Natural killer cell treated with Interleukin-12 subunit alpha and Interleukin-12 subunit beta and Interleukin-15 and Interleukin-18, amount 100 ng/mL, for 72 hours (primary cell): Measurements from ENCODE around the gene ELFN2. TPM values are rescaled to one million over a fixed set of nuclear protein-coding genes. Genes with fewer than 3 reads are reported as not detected.

Experiments
- ATAC-seq, 2 donors: fragments of 150-1000 bp; cut with Tn5 transposase in 1 of 2; sonication (Bioruptor Pico), chemical (Tn5 transposase) in 1 of 2; 2 replicates each; pipeline ENCODE4 v1.10.0; 2021
- DNase-seq: peaks from one replicate; pipeline ENCODE4 v3.0.0; 2022; ENCODE audit warnings: low spot score
- H3K27ac Mint-ChIP-seq, 2 donors: 1 replicate in 1 of 2; 2 replicates in 1 of 2; pipeline ENCODE4 v1.8.0; 2022; ENCODE audit warnings: mixed read lengths in 2 of 2, mild to moderate bottlenecking in 1 of 2, moderate library complexity in 1 of 2
- H3K27me3 Mint-ChIP-seq, 2 donors: 1 replicate in 1 of 2; 2 replicates in 1 of 2; pipeline ENCODE4 v1.8.0; 2022; ENCODE audit warnings: mixed read lengths in 2 of 2
- H3K36me3 Mint-ChIP-seq: one replicate; pipeline ENCODE4 v1.8.0; 2022; ENCODE audit warnings: mixed read lengths
- H3K4me1 Mint-ChIP-seq, 2 donors: 1 replicate in 1 of 2; 2 replicates in 1 of 2; pipeline ENCODE4 v1.8.0; 2022; ENCODE audit warnings: low read depth in 2 of 2, mixed read lengths in 2 of 2, mild to moderate bottlenecking in 1 of 2
- H3K4me3 Mint-ChIP-seq: one replicate; pipeline ENCODE4 v1.8.0; 2022; ENCODE audit warnings: mixed read lengths
- H3K9me3 Mint-ChIP-seq: 2 replicates; pipeline ENCODE4 v1.8.0; 2022; ENCODE audit warnings: mixed read lengths
- total RNA-seq, 2 donors: library from RNA; stranded (reverse); gene quantifications; one replicate each; pipeline ENCODE4 v1.2.3, GENCODE V29; 2022

ELFN2 gene
- total RNA-seq, 2 donors from 2014 or later, result 0.40 TPM; not detected in 1

DNA sequence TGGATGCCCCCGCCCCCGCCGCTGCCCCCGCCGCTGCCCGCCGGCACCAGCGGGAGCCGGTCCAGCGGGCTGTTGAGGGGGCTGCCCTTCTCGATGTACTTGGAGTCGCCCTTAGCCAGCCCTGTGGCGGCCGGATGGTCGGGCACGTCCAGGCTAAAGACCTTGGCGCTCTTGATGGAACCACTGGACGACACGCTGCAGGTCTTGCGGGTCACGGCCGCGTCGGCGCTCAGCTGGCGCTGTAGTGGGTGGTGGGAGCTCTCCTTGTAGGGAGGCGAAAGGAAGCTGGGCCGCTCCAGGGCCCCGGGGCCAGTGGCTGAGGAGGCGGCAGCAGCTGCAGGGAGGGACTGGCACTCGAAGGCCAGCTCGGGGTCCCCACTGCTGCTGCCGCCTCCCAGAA lies 53.8 kb downstream of the ELFN2 start:
- ATAC-seq (no peak), DNase-seq (no peak)
- Mint-ChIP-seq H3K27ac (no peak overlapping the region), H3K4me3 (no peak overlapping the region), H3K4me1 (no peaks in the 10 kb centered on the region), H3K36me3 (no peaks in the 10 kb centered on the region), H3K27me3 (peaks cover 0 to 10% of the 10 kb centered on the region in 2 donors), H3K9me3 (no peaks in the 10 kb centered on the region)

DNA sequence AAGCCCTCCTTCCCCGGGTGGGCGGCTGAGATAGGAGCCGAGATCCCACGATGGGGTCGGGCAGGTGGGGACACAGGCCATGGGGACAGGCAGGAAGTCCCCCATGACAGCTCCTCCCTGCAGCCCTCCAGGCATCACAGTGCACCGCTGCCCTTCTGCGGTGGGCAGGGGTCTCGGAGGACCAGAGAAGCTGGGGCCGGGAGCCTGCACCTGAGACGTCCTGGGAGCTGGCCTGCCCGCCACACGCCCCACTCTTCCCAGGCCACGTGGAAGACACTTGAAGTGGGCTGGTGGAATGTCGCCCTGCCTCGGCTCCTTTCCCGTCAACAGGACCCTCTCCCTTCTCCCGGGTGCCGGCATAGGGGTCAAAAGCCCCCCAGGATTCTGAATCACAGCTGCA lies 55.4 kb downstream of the ELFN2 start:
- DNase-seq (no peak), ATAC-seq (no peak)
- Mint-ChIP-seq H3K9me3 (no peaks in the 10 kb centered on the region), H3K27me3 (peaks cover 0 to 10% of the 10 kb centered on the region in 2 donors), H3K4me1 (no peaks in the 10 kb centered on the region), H3K4me3 (no peak overlapping the region), H3K27ac (no peak overlapping the region), H3K36me3 (no peaks in the 10 kb centered on the region)

- H3K36me3 Mint-ChIP-seq, result no peaks in the 10 kb centered on the region
- no peak for ATAC-seq
- H3K4me3 Mint-ChIP-seq, result no peak overlapping the region
- DNase-seq, result no peak
- no peaks in the 10 kb centered on the region for H3K9me3 Mint-ChIP-seq
- H3K4me1 Mint-ChIP-seq, result no peaks in the 10 kb centered on the region
- H3K27me3 Mint-ChIP-seq, result peaks cover 0 to 7% of the 10 kb centered on the region in 2 donors
- H3K27ac Mint-ChIP-seq, result no peak overlapping the region
Observed at GRCh38 chr22:37371491-37371890, 55.8 kb downstream of the ELFN2 start.

GRCh38 chr22:37370306-37370979 lies 56.8 kb downstream of the ELFN2 start:
- Mint-ChIP-seq H3K27me3 (peaks cover 0 to 3% of the 10 kb centered on the region in 2 donors), H3K4me3 (no peak overlapping the region), H3K9me3 (no peaks in the 10 kb centered on the region), H3K27ac (no peak overlapping the region), H3K36me3 (no peaks in the 10 kb centered on the region), H3K4me1 (no peaks in the 10 kb centered on the region)
- ATAC-seq (no peak), DNase-seq (no peak)

DNA sequence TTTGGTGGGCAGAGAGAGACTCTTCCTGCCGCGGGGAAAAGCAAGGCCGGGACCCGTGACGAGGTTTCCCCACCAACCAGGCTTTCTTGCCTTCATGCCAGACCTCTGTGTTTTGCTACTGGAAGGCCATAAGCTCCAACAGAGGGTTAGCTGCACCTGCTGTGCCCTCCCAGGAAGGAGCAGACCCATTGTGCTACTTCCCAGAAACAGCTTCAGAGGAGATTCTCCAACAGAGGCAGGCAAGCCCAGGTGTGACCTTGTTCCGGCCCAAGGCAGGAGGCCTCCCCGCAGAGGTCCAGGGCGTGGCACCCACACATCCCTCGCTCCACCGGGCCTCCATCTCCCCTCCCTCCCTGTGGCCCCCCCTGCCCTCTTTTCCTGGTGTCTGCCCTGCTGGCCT lies 57.8 kb downstream of the ELFN2 start:
- Mint-ChIP-seq H3K36me3 (no peaks in the 10 kb centered on the region), H3K9me3 (no peaks in the 10 kb centered on the region), H3K27me3 (peaks cover 0 to 3% of the 10 kb centered on the region in 2 donors), H3K4me1 (no peaks in the 10 kb centered on the region), H3K4me3 (no peak overlapping the region), H3K27ac (no peak overlapping the region)
- no peak for DNase-seq
- ATAC-seq, result no peak

DNA sequence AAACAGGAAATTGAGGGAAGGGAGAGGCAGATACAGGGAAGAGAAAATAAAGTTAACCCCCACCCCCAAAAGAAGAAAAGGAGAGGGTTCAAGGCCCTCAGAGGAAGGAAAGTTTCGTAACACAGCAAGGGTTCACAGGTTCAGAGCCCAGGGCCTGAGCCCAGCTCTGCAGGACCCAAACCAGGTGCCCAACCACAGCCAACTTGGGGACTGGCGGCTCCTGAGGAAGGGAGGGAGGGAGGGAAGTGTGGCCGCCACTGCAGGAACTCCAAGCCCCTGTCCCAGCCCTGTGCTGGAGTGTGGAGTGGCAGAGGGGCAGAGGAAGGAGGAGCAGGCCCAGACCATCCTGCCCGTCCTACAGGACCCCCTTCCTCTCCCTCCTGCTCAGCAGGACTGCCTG lies 59.2 kb downstream of the ELFN2 start:
- no peak for ATAC-seq

GRCh38 chr22:37366601-37367000 lies 60.7 kb downstream of the ELFN2 start:
- peaks cover 0 to 3% of the 10 kb centered on the region in 2 donors for H3K4me1 Mint-ChIP-seq
- H3K9me3 Mint-ChIP-seq, result no peaks in the 10 kb centered on the region
- DNase-seq, result no peak
- ATAC-seq, result no peak
- no peaks in the 10 kb centered on the region for H3K36me3 Mint-ChIP-seq
- H3K27ac Mint-ChIP-seq, result no peak overlapping the region
- H3K4me3 Mint-ChIP-seq, result no peak overlapping the region
- H3K27me3 Mint-ChIP-seq, result peaks cover 0 to 2% of the 10 kb centered on the region in 2 donors

More for the DNA sequence above, 59.2 kb downstream of the ELFN2 start:
- DNase-seq, result no peak
- H3K27ac Mint-ChIP-seq, result no peak overlapping the region
- no peaks in the 10 kb centered on the region for H3K9me3 Mint-ChIP-seq
- H3K27me3 Mint-ChIP-seq, result no peaks in the 10 kb centered on the region
- H3K4me3 Mint-ChIP-seq, result no peak overlapping the region
- H3K36me3 Mint-ChIP-seq, result no peaks in the 10 kb centered on the region
- H3K4me1 Mint-ChIP-seq, result no peaks in the 10 kb centered on the region

GRCh38 chr22:37365950-37366349 lies 61.3 kb downstream of the ELFN2 start:
- Mint-ChIP-seq H3K27ac (no peak overlapping the region), H3K27me3 (peaks cover 0 to 2% of the 10 kb centered on the region in 2 donors), H3K4me1 (peaks cover 0 to 6% of the 10 kb centered on the region in 2 donors), H3K9me3 (no peaks in the 10 kb centered on the region), H3K4me3 (no peak overlapping the region), H3K36me3 (no peaks in the 10 kb centered on the region)
- DNase-seq (no peak), ATAC-seq (no peak)

GRCh38 chr22:37363261-37363992 lies 63.9 kb downstream of the ELFN2 start:
- Mint-ChIP-seq H3K27ac (no peak overlapping the region), H3K27me3 (peaks cover 0 to 2% of the 10 kb centered on the region in 2 donors), H3K4me1 (peaks cover 0 to 6% of the 10 kb centered on the region in 2 donors), H3K4me3 (no peak overlapping the region), H3K36me3 (no peaks in the 10 kb centered on the region), H3K9me3 (no peaks in the 10 kb centered on the region)
- ATAC-seq, result no peak
- DNase-seq, result no peak

- H3K4me1 Mint-ChIP-seq, result peaks cover 0 to 6% of the 10 kb centered on the region in 2 donors
- peaks cover 0 to 2% of the 10 kb centered on the region in 2 donors for H3K27me3 Mint-ChIP-seq
Observed at GRCh38 chr22:37362621-37363020, 64.7 kb downstream of the ELFN2 start.

DNA sequence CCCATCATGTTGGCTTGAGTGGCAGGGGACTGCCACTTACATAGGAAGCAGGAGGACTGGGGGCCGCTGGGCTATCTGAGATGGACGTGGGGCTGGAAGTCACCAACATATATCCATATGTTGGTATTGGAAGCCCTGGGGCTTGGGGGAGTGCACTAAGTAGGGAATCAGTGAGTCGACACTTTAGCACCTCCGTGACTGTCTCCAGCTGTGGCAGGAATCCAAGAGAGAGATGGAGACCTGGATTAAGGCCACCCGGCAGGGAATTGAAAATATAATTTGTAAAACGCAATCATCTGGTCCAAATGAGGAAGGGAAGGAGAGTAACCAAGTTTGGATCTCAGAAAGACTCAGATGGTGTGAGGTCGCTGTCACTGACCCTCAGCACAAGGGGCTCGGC lies 68.4 kb downstream of the ELFN2 start:
- Mint-ChIP-seq H3K4me1 (peaks cover 0 to 6% of the 10 kb centered on the region in 2 donors), H3K36me3 (no peaks in the 10 kb centered on the region), H3K4me3 (no peak overlapping the region), H3K9me3 (no peaks in the 10 kb centered on the region), H3K27ac (no peak overlapping the region), H3K27me3 (peaks cover 0 to 2% of the 10 kb centered on the region in 2 donors)
- DNase-seq (no peak), ATAC-seq (no peak)

More at GRCh38 chr22:37362621-37363020, 64.7 kb downstream of the ELFN2 start:
- no peak overlapping the region for H3K27ac Mint-ChIP-seq
- no peak for ATAC-seq
- H3K9me3 Mint-ChIP-seq, result no peaks in the 10 kb centered on the region
- DNase-seq, result no peak
- no peaks in the 10 kb centered on the region for H3K36me3 Mint-ChIP-seq
- no peak overlapping the region for H3K4me3 Mint-ChIP-seq

DNA sequence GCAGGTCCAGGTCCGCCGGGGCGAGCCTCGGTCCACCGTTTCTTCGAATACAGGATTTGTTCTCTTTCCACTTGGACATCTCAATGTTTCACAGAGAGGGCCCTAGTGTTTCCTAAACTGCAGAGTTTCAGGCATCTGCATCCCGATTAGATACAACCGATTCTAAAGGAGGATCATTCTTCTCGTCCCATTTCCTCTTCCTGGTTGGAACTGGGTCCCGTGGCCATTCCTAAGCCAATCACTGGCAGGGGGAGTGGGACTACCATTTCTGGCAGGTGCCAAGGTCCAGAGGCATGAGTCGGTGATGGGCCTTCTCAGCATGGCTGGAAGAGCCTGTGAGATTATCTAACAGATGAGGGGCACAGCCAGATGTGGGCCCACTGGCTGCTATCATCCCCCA lies 68.9 kb downstream of the ELFN2 start:
- Mint-ChIP-seq H3K4me1 (peaks cover 0 to 6% of the 10 kb centered on the region in 2 donors), H3K27me3 (peaks cover 0 to 2% of the 10 kb centered on the region in 2 donors), H3K4me3 (no peak overlapping the region), H3K27ac (no peak overlapping the region), H3K9me3 (no peaks in the 10 kb centered on the region), H3K36me3 (no peaks in the 10 kb centered on the region)
- ATAC-seq (no peak), DNase-seq (no peak)

- Mint-ChIP-seq H3K27ac (no peak overlapping the region), H3K4me1 (peaks cover 0 to 6% of the 10 kb centered on the region in 2 donors), H3K36me3 (no peaks in the 10 kb centered on the region), H3K4me3 (no peak overlapping the region), H3K9me3 (no peaks in the 10 kb centered on the region), H3K27me3 (peaks cover 0 to 2% of the 10 kb centered on the region in 2 donors)
- DNase-seq, result no peak
- no peak for ATAC-seq
Observed at GRCh38 chr22:37357446-37358075, 69.7 kb downstream of the ELFN2 start.

DNA sequence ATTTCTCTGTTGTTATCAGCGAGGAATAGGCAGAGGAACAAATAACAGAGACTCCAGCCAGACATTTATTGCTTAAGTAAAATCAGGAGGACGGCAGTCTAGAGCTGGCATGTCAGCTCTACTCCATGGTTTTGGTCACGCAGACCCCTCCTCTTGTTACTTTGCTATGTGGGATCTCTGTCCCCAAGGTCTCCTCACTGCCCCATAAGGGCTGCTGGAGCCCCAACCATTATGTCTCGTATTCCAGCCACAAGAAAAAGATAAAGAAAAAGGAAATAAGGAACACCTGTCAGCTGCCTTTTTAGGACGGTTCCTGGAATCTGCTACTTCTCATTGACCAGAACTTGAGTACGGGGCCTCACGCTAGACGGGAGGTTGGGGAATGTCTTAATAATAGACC lies 70.4 kb downstream of the ELFN2 start:
- Mint-ChIP-seq H3K36me3 (no peaks in the 10 kb centered on the region), H3K9me3 (no peaks in the 10 kb centered on the region), H3K4me3 (no peak overlapping the region), H3K27me3 (peaks cover 0 to 2% of the 10 kb centered on the region in 2 donors), H3K4me1 (peaks cover 0 to 6% of the 10 kb centered on the region in 2 donors), H3K27ac (no peak overlapping the region)
- ATAC-seq (no peak), DNase-seq (no peak)
